Gastrocnemius medialis (tissue), 4 donors: ENCODE measurements around the gene CFD. TPM values are rescaled to one million over a fixed set of nuclear protein-coding genes. Genes with fewer than 3 reads are reported as not detected.
"Not testable (repeated sequence)": the region's sequence is repeated elsewhere in the genome, so short reads cannot be mapped to it uniquely, and the experiment has no call there.

Experiments used
- ATAC-seq, 2 donors: fragments of 150-250 bp; one replicate each; pipeline ENCODE4 v1.9.1; 2016
- DNase-seq, 2 donors: peaks; one replicate each; pipeline ENCODE4 v3.0.0-alpha.2; 2019
- H3K27ac ChIP-seq, 4 donors: fragments of 200-600 bp; sonication (generic); 1 replicate in 1 of 4; 2 replicates in 3 of 4; pipeline ENCODE4 v1.5.1; 2016 to 2018; ENCODE audit warnings: mild to moderate bottlenecking in 2 of 4, moderate library complexity in 1 of 4
- H3K27me3 ChIP-seq, 3 donors: fragments of 200-600 bp; sonication (generic) in 2 of 3; 1 replicate in 1 of 3; 2 replicates in 2 of 3; pipeline versions ENCODE4 v1.5.1 to v1.6.0; 2016 to 2019; ENCODE audit warnings: mild to moderate bottlenecking in 1 of 3, moderate library complexity in 1 of 3
- H3K36me3 ChIP-seq, 2 donors: fragments of 200-600 bp; sonication (generic) in 1 of 2; one replicate each; pipeline ENCODE4 v1.5.1; 2017 to 2018
- H3K4me1 ChIP-seq, 2 donors: fragments of 200-600 bp; sonication (generic) in 1 of 2; one replicate each; pipeline ENCODE4 v1.5.1; 2016 to 2017; ENCODE audit warnings: mild to moderate bottlenecking in 2 of 2
- H3K4me3 ChIP-seq, 4 donors: fragments of 200-600 bp; sonication (generic) in 3 of 4; 1 replicate in 1 of 4; 2 replicates in 3 of 4; pipeline ENCODE4 v1.5.1; 2016 to 2019; ENCODE audit warnings: mild to moderate bottlenecking in 2 of 4
- H3K9me3 ChIP-seq, 3 donors: fragments of 200-600 bp; sonication (generic) in 2 of 3; 1 replicate in 1 of 3; 2 replicates in 2 of 3; pipeline ENCODE4 v1.5.1; 2016 to 2019
- POLR2A ChIP-seq, 2 donors: fragments of 450-650 bp; IDR thresholded peaks; one replicate each; pipeline ENCODE4 v1.6.1; 2017; ENCODE audit warnings: antibody characterized with exemption in 2 of 2, mild to moderate bottlenecking in 2 of 2, moderate library complexity in 2 of 2
- in situ Hi-C, 4 donors: fragments of 200-750 bp; cut with MboI; loops; one replicate each; pipeline versions ENCODE4 v1.15.0 to v1.8.0; 2017; ENCODE audit warnings: low sequenced_read_pairs in 4 of 4
- intact Hi-C: fragments of 100-400 bp; cut with DNase I; formaldehyde crosslinking; loops from one replicate; pipeline ENCODE4 v1.15.1; 2023; ENCODE audit warnings: low total_unique reads
- total RNA-seq, 4 donors: library from RNA; depleted of rRNA; stranded (reverse); fragments of >200 nt; gene quantifications; one replicate each; pipeline versions ENCODE4 v1.1.0 to v1.2.3, GENCODE V29; 2016
- TF ChIP-seq, protein P1 (sequence below), 5 experiments: fragments of 450-650 bp in 3 of 5; fragments of 200-600 bp in 2 of 5; sonication (generic) in 2 of 5; IDR thresholded peaks in 4 of 5; conservative IDR thresholded peaks in 1 of 5; 1 replicate in 4 of 5; 2 replicates in 1 of 5; pipeline ENCODE4 v1.5.1; 2016 to 2019; ENCODE audit warnings: antibody characterized with exemption in 5 of 5, mild to moderate bottlenecking in 3 of 5, moderate library complexity in 3 of 5

Gene CFD
- total RNA-seq, 4 donors from 2014 or later = 153 to 309 (median 210) TPM

DNA sequence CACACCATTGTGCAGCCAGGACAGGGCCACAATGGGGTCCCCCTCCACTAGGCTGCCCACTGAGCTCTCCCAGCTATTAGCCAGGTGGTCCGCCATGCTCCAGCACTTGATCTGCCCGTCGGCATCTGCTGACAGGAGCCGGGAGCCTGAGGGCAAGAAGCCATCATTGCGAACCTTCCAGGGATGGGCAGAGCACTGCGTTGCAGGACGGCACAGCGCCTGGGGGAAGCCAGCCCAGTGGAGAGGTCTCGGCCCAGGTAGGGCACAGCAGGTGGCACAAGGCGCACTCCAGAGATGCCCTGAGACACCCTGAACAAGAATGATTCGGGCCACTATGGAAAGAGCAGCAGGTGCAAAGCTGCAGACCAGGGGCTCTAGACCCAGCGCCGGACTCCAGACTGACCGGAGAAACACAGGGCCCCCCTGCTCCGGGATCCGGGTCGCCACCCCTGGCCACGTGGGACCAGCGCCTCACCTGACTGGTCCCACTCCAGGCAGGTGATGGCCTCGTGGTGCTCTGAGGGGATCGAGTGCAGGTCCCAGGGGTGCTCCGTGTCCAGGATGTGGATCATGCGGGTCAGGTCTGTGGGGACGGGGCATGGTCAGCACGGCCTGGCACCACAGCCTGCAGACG is 30.3 kb downstream of the CFD start:
- DNase-seq (no peak), ATAC-seq (no peak)
- no peak for TF ChIP-seq POLR2A (IDR thresholded peaks at IDR 0.05)
- TF ChIP-seq, protein P1, sequence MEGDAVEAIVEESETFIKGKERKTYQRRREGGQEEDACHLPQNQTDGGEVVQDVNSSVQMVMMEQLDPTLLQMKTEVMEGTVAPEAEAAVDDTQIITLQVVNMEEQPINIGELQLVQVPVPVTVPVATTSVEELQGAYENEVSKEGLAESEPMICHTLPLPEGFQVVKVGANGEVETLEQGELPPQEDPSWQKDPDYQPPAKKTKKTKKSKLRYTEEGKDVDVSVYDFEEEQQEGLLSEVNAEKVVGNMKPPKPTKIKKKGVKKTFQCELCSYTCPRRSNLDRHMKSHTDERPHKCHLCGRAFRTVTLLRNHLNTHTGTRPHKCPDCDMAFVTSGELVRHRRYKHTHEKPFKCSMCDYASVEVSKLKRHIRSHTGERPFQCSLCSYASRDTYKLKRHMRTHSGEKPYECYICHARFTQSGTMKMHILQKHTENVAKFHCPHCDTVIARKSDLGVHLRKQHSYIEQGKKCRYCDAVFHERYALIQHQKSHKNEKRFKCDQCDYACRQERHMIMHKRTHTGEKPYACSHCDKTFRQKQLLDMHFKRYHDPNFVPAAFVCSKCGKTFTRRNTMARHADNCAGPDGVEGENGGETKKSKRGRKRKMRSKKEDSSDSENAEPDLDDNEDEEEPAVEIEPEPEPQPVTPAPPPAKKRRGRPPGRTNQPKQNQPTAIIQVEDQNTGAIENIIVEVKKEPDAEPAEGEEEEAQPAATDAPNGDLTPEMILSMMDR (IDR thresholded peaks at IDR 0.05 in 4 of 5, conservative IDR thresholded peaks at IDR 0.05 in 1 of 5) = no peak
- Histone ChIP-seq H3K27me3 (no peaks in the 10 kb centered on the region), H3K9me3 (no peaks in the 10 kb centered on the region), H3K36me3 (peaks cover 0 to 40% of the 10 kb centered on the region in 2 donors), H3K27ac (no peak overlapping the region), H3K4me3 (no peak overlapping the region), H3K4me1 (peaks cover 0 to 9% of the 10 kb centered on the region in 2 donors)
- intact Hi-C loops = no loop called here
- in situ Hi-C loops = no loop called here

DNA sequence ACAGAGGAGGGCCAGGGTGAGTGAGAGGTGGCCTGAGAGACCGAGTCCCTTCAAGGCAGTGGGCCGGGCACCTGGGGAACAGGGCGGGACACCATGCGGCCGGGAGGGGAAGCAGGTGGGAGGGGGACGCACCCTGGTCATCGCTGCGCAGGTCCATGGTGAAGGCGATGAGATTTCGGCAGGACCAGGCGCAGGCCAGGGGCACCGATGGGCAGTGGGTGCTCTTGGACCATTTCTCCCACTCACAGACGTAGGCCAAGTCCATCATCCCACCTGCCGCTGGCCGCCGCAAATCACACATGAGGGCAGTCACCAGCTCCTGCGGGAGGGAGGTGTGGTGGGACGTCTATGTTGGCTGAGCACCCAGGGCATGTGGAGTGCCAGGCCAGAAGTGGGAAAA is 31.4 kb downstream of the CFD start:
- Histone ChIP-seq H3K4me3 (no peak overlapping the region), H3K4me1 (peaks cover 0 to 9% of the 10 kb centered on the region in 2 donors), H3K9me3 (no peaks in the 10 kb centered on the region), H3K36me3 (peaks cover 0 to 29% of the 10 kb centered on the region in 2 donors), H3K27me3 (no peaks in the 10 kb centered on the region), H3K27ac (no peak overlapping the region)
- ATAC-seq (no peak), DNase-seq (no peak)
- TF ChIP-seq, protein P1 (IDR thresholded peaks at IDR 0.05 in 4 of 5, conservative IDR thresholded peaks at IDR 0.05 in 1 of 5) = no peak
- no peak for TF ChIP-seq POLR2A (IDR thresholded peaks at IDR 0.05)
- in situ Hi-C loops (no loop called here), intact Hi-C loops (no loop called here)

DNA sequence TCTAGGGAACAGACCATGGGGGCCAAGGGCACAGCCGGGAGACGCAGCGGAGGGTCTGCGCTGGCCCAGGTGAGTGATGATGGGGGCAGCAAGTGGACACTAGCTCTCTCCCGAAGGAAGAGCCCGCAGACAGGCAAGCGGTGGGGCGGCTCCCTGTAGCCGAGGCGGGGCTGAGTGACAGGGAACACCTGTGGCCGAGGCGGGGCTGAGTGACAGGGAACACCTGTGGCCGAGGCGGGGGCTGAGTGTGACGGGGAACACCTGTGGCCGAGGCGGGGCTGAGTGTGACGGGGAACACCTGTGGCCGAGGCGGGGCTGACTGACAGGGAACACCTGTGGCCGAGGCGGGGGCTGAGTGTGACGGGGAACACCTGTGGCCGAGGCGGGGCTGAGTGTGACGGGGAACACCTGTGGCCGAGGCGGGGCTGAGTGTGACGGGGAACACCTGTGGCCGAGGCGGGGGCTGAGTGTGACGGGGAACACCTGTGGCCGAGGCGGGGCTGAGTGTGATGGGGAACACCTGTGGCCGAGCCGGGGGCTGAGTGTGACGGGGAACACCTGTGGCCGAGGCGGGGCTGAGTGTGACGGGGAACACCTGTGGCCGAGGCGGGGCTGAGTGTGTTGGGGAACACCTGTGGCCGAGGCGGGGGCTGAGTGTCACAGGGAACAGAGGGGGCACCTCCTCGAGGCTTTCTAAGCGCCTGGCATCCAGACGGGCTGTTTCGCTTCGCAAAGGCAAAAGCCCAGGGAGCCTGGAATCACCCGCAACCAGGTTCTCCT is 32.1 kb downstream of the CFD start:
- Histone ChIP-seq H3K4me3 (peak overlapping the region; percentile 73 to 84 (median 75)), H3K36me3 (peaks cover 0 to 22% of the 10 kb centered on the region in 2 donors), H3K27ac (peak overlapping the region in 2 of 4 donors; percentile 81 to 91)
- ATAC-seq, DNase-seq, H3K4me1 ChIP-seq, H3K9me3 ChIP-seq, in situ Hi-C loops, intact Hi-C loops, H3K27me3 ChIP-seq: not testable (repeated sequence)

DNA sequence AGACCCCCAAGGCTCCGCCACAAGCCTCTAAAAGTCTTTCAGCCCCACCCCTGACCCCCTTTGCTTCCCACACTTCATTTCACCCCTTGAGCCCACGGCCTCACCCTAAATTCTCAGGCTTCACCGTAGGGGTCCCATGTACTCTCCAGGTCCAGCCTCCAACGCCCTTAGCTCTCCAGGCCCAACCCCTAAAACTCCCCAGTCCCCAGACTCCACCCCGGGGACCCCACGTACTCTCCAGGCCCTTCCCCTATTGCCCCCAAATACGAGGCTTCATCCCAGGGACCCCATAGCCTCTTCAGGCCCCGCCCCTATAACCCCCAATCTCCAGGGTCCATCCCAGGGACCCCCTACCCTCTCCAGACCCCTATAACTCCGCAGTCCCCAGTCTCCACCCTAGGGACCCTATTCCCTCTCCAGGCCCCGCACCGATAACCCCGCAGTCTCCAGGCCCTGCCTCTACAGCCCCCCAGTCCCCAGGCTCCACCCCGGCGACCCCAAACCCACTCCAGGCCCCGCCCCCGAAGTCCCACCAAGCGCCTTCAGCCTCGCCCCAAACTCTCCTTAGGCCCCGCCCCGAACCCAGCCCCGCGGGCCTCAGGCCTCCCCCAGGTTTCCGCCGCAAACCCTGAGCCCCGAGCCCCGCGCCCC is 32.9 kb downstream of the CFD start:
- intact Hi-C loops (no loop called here), in situ Hi-C loops (no loop called here)
- Histone ChIP-seq H3K4me1 (peaks cover 0 to 9% of the 10 kb centered on the region in 2 donors), H3K27me3 (no peaks in the 10 kb centered on the region), H3K9me3 (no peaks in the 10 kb centered on the region), H3K4me3 (peak overlapping the region; percentile 73 to 84 (median 75)), H3K36me3 (peaks cover 0 to 14% of the 10 kb centered on the region in 2 donors), H3K27ac (peak overlapping the region; percentile 81 to 91 (median 88))
- DNase-seq (no peak), ATAC-seq (no peak)
- TF ChIP-seq, protein P1 (IDR thresholded peaks at IDR 0.05 in 4 of 5, conservative IDR thresholded peaks at IDR 0.05 in 1 of 5) = no peak
- TF ChIP-seq POLR2A (IDR thresholded peaks at IDR 0.05) = no peak
